Liver (tissue), 9 donors: ENCODE results near the gene TUBGCP2. TPM values are rescaled to one million over a fixed set of nuclear protein-coding genes. Genes with fewer than 3 reads are reported as not detected.

Experiments used
- DNase-seq: peaks from one replicate; pipeline ENCODE4 v3.0.0-alpha.2; 2017; ENCODE audit warnings: low spot score
- H3K27ac ChIP-seq, 2 donors: one replicate each; pipeline ENCODE4 v1.7.0; 2013; ENCODE audit warnings: inconsistent platforms in 2 of 2, low read length in 2 of 2, control low read depth in 1 of 2, low read depth in 1 of 2, mild to moderate bottlenecking in 1 of 2
- H3K27me3 ChIP-seq, 4 donors: one replicate each; pipeline versions ENCODE4 v1.6.1 to v1.7.0; 2013; ENCODE audit warnings: low read length in 3 of 4, inconsistent platforms in 1 of 4, mild to moderate bottlenecking in 1 of 4, moderate library complexity in 1 of 4; ENCODE audit not compliant: control insufficient read depth in 4 of 4, insufficient read depth in 4 of 4
- H3K36me3 ChIP-seq, 4 donors: one replicate each; pipeline versions ENCODE4 v1.6.1 to v1.7.0; 2013; ENCODE audit warnings: low read length in 3 of 4, mild to moderate bottlenecking in 3 of 4, low read depth in 1 of 4, moderate library complexity in 1 of 4; ENCODE audit not compliant: control insufficient read depth in 4 of 4, insufficient read depth in 3 of 4
- H3K4me1 ChIP-seq, 4 donors: one replicate each; pipeline versions ENCODE4 v1.6.1 to v1.7.0; 2013; ENCODE audit warnings: low read length in 3 of 4, mild to moderate bottlenecking in 3 of 4, moderate library complexity in 1 of 4; ENCODE audit not compliant: control insufficient read depth in 4 of 4, insufficient read depth in 4 of 4
- H3K4me3 ChIP-seq, 3 donors: one replicate each; pipeline versions ENCODE4 v1.6.1 to v1.7.0; 2013; ENCODE audit warnings: low read length in 3 of 3, control low read depth in 1 of 3, low read depth in 1 of 3, mild to moderate bottlenecking in 1 of 3
- H3K9ac ChIP-seq, 2 donors: one replicate each; pipeline ENCODE4 v1.7.0; 2013; ENCODE audit warnings: low read length in 2 of 2, mild to moderate bottlenecking in 2 of 2, moderate library complexity in 2 of 2, control low read depth in 1 of 2, low read depth in 1 of 2
- H3K9me3 ChIP-seq, 4 donors: one replicate each; pipeline versions ENCODE4 v1.6.1 to v1.7.0; 2013; ENCODE audit warnings: low read length in 3 of 4; ENCODE audit not compliant: control insufficient read depth in 4 of 4
- ATF3 ChIP-seq: IDR thresholded peaks from 2 replicates; pipeline ENCODE4 v1.6.1; 2016; ENCODE audit warnings: antibody characterized with exemption
- FOXA1 ChIP-seq: IDR thresholded peaks from 2 replicates; pipeline ENCODE4 v1.6.1; 2016; ENCODE audit warnings: antibody characterized with exemption
- FOXA2 ChIP-seq: IDR thresholded peaks from 2 replicates; pipeline ENCODE4 v1.6.1; 2016; ENCODE audit warnings: antibody characterized with exemption
- GABPA ChIP-seq, 2 donors: IDR thresholded peaks in 1 of 2; conservative IDR thresholded peaks in 1 of 2; 2 replicates each; pipeline ENCODE4 v1.6.1; 2016; ENCODE audit warnings: antibody characterized with exemption in 2 of 2, mild to moderate bottlenecking in 1 of 2, moderate library complexity in 1 of 2
- HNF4A ChIP-seq, 2 donors: conservative IDR thresholded peaks; 2 replicates each; pipeline ENCODE4 v1.6.1; 2016; ENCODE audit warnings: antibody characterized with exemption in 2 of 2, mild to moderate bottlenecking in 2 of 2
- HNF4G ChIP-seq: IDR thresholded peaks from 2 replicates; pipeline ENCODE4 v1.6.1; 2016; ENCODE audit warnings: antibody characterized with exemption
- JUND ChIP-seq, 2 donors: IDR thresholded peaks; 2 replicates each; pipeline ENCODE4 v1.6.1; 2016; ENCODE audit warnings: antibody characterized with exemption in 2 of 2
- NR2F2 ChIP-seq: IDR thresholded peaks from 2 replicates; pipeline ENCODE4 v1.6.1; 2016; ENCODE audit warnings: antibody characterized with exemption
- RAD21 ChIP-seq, 2 donors: IDR thresholded peaks; 2 replicates each; pipeline ENCODE4 v1.6.1; 2016; ENCODE audit warnings: antibody characterized with exemption in 2 of 2, mild to moderate bottlenecking in 2 of 2
- SP1 ChIP-seq: IDR thresholded peaks from 2 replicates; pipeline ENCODE4 v1.6.1; 2018; ENCODE audit warnings: antibody characterized with exemption, mild to moderate bottlenecking
- TAF1 ChIP-seq: conservative IDR thresholded peaks from 2 replicates; pipeline ENCODE4 v1.6.1; 2016; ENCODE audit warnings: antibody characterized with exemption, mild to moderate bottlenecking
- YY1 ChIP-seq: IDR thresholded peaks from 2 replicates; pipeline ENCODE4 v1.6.1; 2016; ENCODE audit warnings: antibody characterized with exemption, mild to moderate bottlenecking
- WGBS: extraction: QIAGEN DNeasy Blood & Tissue Kit; methylation state at CpG from one replicate; pipeline ENCODE4 v1.1.7; 2013; 5-methylcytosine and 5-hydroxymethylcytosine counted together
- polyA plus RNA-seq, 2 donors: library from polyadenylated mRNA; stranded (reverse) in 1 of 2; unstranded in 1 of 2; fragments of 200-250 nt in 1 of 2; fragments of >200 nt in 1 of 2; fragmentation: Nextera tagmentation in 1 of 2; extraction: Ambion mirVana in 1 of 2; gene quantifications; one replicate each; pipeline versions ENCODE4 v1.2.1 to v1.2.3, GENCODE V29; 2013 to 2015
- total RNA-seq, 2 donors: library from RNA; depleted of rRNA; stranded (reverse); fragments of >200 nt; gene quantifications; one replicate each; pipeline ENCODE4 v1.2.3, GENCODE V29; 2014
- TF ChIP-seq, protein P1 (sequence below): fragments of 150-350 bp; IDR thresholded peaks from 2 replicates; pipeline ENCODE4 v1.5.1; 2017; ENCODE audit warnings: improper control_type of control experiment, low read depth, low read length; ENCODE audit not compliant: missing input control
- TF ChIP-seq, protein P2 (sequence below): IDR thresholded peaks from 2 replicates; pipeline ENCODE4 v1.6.1; 2016; ENCODE audit warnings: antibody characterized with exemption
- TF ChIP-seq, protein P3 (sequence below): IDR thresholded peaks from 2 replicates; pipeline ENCODE4 v1.6.1; 2016; ENCODE audit warnings: antibody characterized with exemption
- TF ChIP-seq, protein P4 (sequence below): IDR thresholded peaks from 2 replicates; pipeline ENCODE4 v1.6.1; 2016; ENCODE audit warnings: antibody characterized with exemption, mild to moderate bottlenecking
- donor health status: healthy.
- donor health status: healthy.
- donor health status: healthy.
- donor health status: healthy.
- donor health status: healthy.

TUBGCP2 gene
- total and polyA plus RNA-seq, 4 donors = 18.8 to 32.4 (median 27.6) TPM

- Histone ChIP-seq H3K4me1 (peaks cover 24 to 71% (median 58%) of the 10 kb centered on the region in 4 donors), H3K9me3 (no peaks in the 10 kb centered on the region), H3K9ac (no peak overlapping the region), H3K4me3 (no peak overlapping the region), H3K27me3 (no peaks in the 10 kb centered on the region), H3K27ac (no peak overlapping the region), H3K36me3 (no peaks in the 10 kb centered on the region)
- WGBS = 81% methylated on average over 8 of the region's 8 CpGs
- TF ChIP-seq, protein P1, sequence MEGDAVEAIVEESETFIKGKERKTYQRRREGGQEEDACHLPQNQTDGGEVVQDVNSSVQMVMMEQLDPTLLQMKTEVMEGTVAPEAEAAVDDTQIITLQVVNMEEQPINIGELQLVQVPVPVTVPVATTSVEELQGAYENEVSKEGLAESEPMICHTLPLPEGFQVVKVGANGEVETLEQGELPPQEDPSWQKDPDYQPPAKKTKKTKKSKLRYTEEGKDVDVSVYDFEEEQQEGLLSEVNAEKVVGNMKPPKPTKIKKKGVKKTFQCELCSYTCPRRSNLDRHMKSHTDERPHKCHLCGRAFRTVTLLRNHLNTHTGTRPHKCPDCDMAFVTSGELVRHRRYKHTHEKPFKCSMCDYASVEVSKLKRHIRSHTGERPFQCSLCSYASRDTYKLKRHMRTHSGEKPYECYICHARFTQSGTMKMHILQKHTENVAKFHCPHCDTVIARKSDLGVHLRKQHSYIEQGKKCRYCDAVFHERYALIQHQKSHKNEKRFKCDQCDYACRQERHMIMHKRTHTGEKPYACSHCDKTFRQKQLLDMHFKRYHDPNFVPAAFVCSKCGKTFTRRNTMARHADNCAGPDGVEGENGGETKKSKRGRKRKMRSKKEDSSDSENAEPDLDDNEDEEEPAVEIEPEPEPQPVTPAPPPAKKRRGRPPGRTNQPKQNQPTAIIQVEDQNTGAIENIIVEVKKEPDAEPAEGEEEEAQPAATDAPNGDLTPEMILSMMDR = no peak
- TF ChIP-seq, protein P2, sequence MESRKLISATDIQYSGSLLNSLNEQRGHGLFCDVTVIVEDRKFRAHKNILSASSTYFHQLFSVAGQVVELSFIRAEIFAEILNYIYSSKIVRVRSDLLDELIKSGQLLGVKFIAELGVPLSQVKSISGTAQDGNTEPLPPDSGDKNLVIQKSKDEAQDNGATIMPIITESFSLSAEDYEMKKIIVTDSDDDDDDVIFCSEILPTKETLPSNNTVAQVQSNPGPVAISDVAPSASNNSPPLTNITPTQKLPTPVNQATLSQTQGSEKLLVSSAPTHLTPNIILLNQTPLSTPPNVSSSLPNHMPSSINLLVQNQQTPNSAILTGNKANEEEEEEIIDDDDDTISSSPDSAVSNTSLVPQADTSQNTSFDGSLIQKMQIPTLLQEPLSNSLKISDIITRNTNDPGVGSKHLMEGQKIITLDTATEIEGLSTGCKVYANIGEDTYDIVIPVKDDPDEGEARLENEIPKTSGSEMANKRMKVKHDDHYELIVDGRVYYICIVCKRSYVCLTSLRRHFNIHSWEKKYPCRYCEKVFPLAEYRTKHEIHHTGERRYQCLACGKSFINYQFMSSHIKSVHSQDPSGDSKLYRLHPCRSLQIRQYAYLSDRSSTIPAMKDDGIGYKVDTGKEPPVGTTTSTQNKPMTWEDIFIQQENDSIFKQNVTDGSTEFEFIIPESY = no peak
- TF ChIP-seq ATF3 = no peak
- TF ChIP-seq FOXA2 = no peak
- TF ChIP-seq FOXA1 = no peak
- no peak for TF ChIP-seq GABPA (IDR thresholded peaks at IDR 0.05 in 1 of 2, conservative IDR thresholded peaks at IDR 0.05 in 1 of 2)
- TF ChIP-seq, protein P3, sequence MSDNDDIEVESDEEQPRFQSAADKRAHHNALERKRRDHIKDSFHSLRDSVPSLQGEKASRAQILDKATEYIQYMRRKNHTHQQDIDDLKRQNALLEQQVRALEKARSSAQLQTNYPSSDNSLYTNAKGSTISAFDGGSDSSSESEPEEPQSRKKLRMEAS = no peak
- no peak for TF ChIP-seq NR2F2
- TF ChIP-seq HNF4G = no peak
- no peak for TF ChIP-seq HNF4A (conservative IDR thresholded peaks at IDR 0.05)
- TF ChIP-seq RAD21 (IDR thresholded peaks at IDR 0.05) = no peak
- TF ChIP-seq YY1 = no peak
- no peak for TF ChIP-seq JUND (IDR thresholded peaks at IDR 0.05)
- no peak for TF ChIP-seq SP1
- TF ChIP-seq, protein P4, sequence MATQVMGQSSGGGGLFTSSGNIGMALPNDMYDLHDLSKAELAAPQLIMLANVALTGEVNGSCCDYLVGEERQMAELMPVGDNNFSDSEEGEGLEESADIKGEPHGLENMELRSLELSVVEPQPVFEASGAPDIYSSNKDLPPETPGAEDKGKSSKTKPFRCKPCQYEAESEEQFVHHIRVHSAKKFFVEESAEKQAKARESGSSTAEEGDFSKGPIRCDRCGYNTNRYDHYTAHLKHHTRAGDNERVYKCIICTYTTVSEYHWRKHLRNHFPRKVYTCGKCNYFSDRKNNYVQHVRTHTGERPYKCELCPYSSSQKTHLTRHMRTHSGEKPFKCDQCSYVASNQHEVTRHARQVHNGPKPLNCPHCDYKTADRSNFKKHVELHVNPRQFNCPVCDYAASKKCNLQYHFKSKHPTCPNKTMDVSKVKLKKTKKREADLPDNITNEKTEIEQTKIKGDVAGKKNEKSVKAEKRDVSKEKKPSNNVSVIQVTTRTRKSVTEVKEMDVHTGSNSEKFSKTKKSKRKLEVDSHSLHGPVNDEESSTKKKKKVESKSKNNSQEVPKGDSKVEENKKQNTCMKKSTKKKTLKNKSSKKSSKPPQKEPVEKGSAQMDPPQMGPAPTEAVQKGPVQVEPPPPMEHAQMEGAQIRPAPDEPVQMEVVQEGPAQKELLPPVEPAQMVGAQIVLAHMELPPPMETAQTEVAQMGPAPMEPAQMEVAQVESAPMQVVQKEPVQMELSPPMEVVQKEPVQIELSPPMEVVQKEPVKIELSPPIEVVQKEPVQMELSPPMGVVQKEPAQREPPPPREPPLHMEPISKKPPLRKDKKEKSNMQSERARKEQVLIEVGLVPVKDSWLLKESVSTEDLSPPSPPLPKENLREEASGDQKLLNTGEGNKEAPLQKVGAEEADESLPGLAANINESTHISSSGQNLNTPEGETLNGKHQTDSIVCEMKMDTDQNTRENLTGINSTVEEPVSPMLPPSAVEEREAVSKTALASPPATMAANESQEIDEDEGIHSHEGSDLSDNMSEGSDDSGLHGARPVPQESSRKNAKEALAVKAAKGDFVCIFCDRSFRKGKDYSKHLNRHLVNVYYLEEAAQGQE = no peak
- no peak for TF ChIP-seq TAF1
- no peak for DNase-seq
These were observed 40.5 kb upstream of the TUBGCP2 start for GRCh38 chr10:133349160-133349568.
